ENCODE data around the gene RABL3. TPM values are rescaled to one million over a fixed set of nuclear protein-coding genes. Genes with fewer than 3 reads are reported as not detected.

RABL3 gene
- total and polyA plus RNA-seq, 10 donors = 4.3 to 24.0 (median 15.9) TPM

GRCh38 chr3:120673116-120673515, 69.2 kb downstream of the RABL3 start:
- H3K27ac ChIP-seq = no peak overlapping the region
- H3K9me3 ChIP-seq = peaks cover 0 to 6% (median 0%) of the 10 kb centered on the region in 8 donors
- H3K36me3 ChIP-seq = no peaks in the 10 kb centered on the region
- no peaks in the 10 kb centered on the region for H3K27me3 ChIP-seq (replicated peaks in 1 of 7)
- 44 to 89% (median 78%) methylated on average over 2 of the region's 2 CpGs for WGBS, 5 donors
- H3K4me3 ChIP-seq = no peak overlapping the region
- TF ChIP-seq POLR2AphosphoS5 (IDR thresholded peaks at IDR 0.05) (no peak), POLR2A (IDR thresholded peaks at IDR 0.05) (no peak), CTCF (IDR thresholded peaks at IDR 0.05 in 8 of 11, conservative IDR thresholded peaks at IDR 0.05 in 3 of 11) (no peak)
- intact Hi-C loops (cut with DNase I; ENCODE audit: low total_unique reads) = no loop called here
- peaks cover 0 to 6% (median 3%) of the 10 kb centered on the region in 6 donors for H3K4me1 ChIP-seq
- no peak for DNase-seq

DNA sequence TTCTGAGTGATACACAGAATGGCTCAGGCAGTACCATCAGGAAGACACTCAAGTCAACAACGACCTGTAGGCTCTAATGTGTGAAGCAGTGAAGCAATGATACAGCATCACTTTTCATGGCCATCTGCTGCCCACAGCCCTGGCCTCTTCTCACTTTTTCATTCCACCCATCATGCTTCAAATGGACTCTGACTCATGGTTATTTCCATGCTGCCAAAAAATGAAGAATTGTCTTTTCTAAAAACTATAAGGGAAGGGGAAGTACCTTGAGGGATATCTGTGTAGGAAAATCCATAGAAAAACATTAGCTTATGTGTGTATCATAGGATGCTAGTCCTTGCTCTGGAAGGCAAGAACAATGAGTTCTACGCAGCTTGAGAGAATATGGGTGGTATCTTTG, 71.7 kb downstream of the RABL3 start:
- H3K9me3 ChIP-seq = no peaks in the 10 kb centered on the region
- H3K27me3 ChIP-seq (replicated peaks in 1 of 7) = no peaks in the 10 kb centered on the region
- no peak overlapping the region for H3K4me3 ChIP-seq
- H3K36me3 ChIP-seq = no peaks in the 10 kb centered on the region
- intact Hi-C loops (cut with DNase I; ENCODE audit: low total_unique reads) = no loop called here
- no peaks in the 10 kb centered on the region for H3K4me1 ChIP-seq
- WGBS, 5 donors = 62 to 89% (median 84%) methylated on average over 2 of the region's 2 CpGs
- TF ChIP-seq POLR2A (IDR thresholded peaks at IDR 0.05) = no peak
- TF ChIP-seq POLR2AphosphoS5 (IDR thresholded peaks at IDR 0.05) = no peak
- no peak for TF ChIP-seq CTCF (IDR thresholded peaks at IDR 0.05 in 8 of 11, conservative IDR thresholded peaks at IDR 0.05 in 3 of 11)
- no peak for DNase-seq
- no peak overlapping the region for H3K27ac ChIP-seq

- intact Hi-C loops (cut with DNase I; ENCODE audit: low total_unique reads) = no loop called here
- H3K4me3 ChIP-seq = no peak overlapping the region
- no peaks in the 10 kb centered on the region for H3K36me3 ChIP-seq
- TF ChIP-seq CTCF (IDR thresholded peaks at IDR 0.05 in 8 of 11, conservative IDR thresholded peaks at IDR 0.05 in 3 of 11) = no peak
- no peak for TF ChIP-seq POLR2A (IDR thresholded peaks at IDR 0.05)
- TF ChIP-seq POLR2AphosphoS5 (IDR thresholded peaks at IDR 0.05) = no peak
- no peak overlapping the region for H3K27ac ChIP-seq
- no peaks in the 10 kb centered on the region for H3K4me1 ChIP-seq
- H3K27me3 ChIP-seq (replicated peaks in 1 of 7) = no peaks in the 10 kb centered on the region
- no peaks in the 10 kb centered on the region for H3K9me3 ChIP-seq
- DNase-seq = no peak
Observed at GRCh38 chr3:120664926-120665325, 77.4 kb downstream of the RABL3 start.

DNA sequence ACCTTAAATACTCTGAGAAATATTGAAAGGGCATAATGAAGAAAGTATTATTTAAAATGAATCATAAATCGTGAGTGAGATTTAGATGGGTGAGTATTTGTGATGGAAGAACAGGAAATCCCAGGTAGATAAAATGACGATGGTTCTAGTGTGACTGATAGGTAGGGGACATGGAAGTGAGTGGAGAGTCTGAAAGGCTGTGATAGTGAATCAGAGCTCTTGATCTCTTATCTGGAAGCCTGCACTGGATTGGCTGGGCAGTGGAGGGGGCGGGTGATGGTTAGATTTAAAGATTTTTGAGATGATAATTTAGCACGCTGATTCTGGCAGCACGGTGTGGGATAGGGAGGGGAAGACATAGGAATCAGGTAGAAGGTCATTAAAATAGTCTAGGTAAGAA, 80.4 kb downstream of the RABL3 start:
- H3K4me1 ChIP-seq = peaks cover 0 to 5% (median 0%) of the 10 kb centered on the region in 6 donors
- H3K27ac ChIP-seq = no peak overlapping the region
- TF ChIP-seq CTCF (IDR thresholded peaks at IDR 0.05 in 8 of 11, conservative IDR thresholded peaks at IDR 0.05 in 3 of 11) (no peak), POLR2A (IDR thresholded peaks at IDR 0.05) (no peak), POLR2AphosphoS5 (IDR thresholded peaks at IDR 0.05) (no peak)
- no peak overlapping the region for H3K4me3 ChIP-seq
- DNase-seq = no peak
- H3K36me3 ChIP-seq = no peaks in the 10 kb centered on the region
- H3K27me3 ChIP-seq (replicated peaks in 1 of 7) = no peaks in the 10 kb centered on the region
- no peaks in the 10 kb centered on the region for H3K9me3 ChIP-seq
- 55 to 73% (median 62%) methylated on average over 5 of the region's 5 CpGs for WGBS, 5 donors
- intact Hi-C loops (cut with DNase I; ENCODE audit: low total_unique reads) = no loop called here
